ENCODE results near the gene TPGS1. TPM values are rescaled to one million over a fixed set of nuclear protein-coding genes. Genes with fewer than 3 reads are reported as not detected.

The TPGS1 gene, protein sequence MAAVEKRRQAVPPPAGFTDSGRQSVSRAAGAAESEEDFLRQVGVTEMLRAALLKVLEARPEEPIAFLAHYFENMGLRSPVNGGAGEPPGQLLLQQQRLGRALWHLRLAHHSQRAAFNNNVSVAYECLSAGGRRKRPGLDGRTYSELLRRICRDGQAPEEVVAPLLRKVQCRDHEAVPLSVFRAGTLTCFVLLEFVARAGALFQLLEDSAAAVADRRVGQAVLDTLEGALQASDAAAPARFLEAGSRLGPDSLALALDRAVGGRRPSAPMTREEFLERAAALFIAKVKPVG
- total RNA-seq = 93.8 and 99.7 TPM in 2 replicates

GRCh38 chr19:507286-508203 lies at the start of gene TPGS1:
Gene TPGS1 (plus strand): TSS chr19:507497. CDS start chr19:507507, 10 bp downstream.

DNA sequence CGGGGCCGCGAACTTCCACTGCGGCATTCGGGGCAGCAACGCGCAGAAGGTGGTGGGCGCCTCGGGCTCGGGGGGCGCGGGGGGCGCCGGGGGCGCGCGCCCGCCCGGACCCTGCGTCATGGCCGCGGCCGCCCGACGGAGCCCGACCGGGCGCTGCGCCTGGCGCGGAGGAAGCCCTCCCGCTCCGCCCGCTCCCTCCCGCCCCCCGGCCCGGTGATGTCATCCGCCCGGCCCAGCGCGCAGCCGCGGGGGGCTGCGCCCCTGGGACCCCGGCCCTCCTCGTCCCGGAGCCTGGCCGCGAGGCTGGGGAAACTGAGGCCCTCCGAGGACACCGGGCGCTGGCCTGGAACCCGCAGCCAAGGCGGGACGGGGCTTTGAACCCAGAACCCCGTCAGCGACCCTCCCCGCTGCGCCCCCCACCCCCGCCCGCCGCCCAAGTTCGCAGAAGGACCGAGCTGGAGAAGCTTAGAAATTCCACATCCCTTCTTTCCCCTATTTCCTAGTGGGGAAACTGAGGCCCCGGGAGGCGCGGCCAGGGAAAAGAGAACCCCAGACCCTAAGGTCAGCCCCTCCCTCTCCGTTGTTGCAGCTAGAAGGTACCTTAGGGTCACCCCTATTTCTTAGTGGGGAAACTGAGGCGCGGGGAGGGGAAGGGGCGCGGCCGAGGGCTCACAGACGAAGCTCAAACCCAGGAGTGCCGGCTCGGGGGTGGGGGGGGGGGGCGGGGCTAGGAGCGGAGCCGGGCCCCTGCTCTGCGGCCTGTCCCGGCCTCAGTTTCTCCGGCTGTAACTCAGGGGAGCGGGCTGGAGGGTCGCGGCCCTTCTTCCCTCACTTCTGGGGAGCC lies 46.2 kb upstream of the TPGS1 start, which contains the start of gene SHC2:
SHC2 (minus strand) TSS at position 157 of the 844 bp plus-strand sequence; CDS start at position 120, 37 bp downstream.

GRCh38 chr19:496112-496665 lies 11.1 kb upstream of the TPGS1 start, which contains the start of gene MADCAM1:
Gene MADCAM1 (plus strand): TSS chr19:496486. CDS start chr19:496500, 14 bp downstream.

DNA sequence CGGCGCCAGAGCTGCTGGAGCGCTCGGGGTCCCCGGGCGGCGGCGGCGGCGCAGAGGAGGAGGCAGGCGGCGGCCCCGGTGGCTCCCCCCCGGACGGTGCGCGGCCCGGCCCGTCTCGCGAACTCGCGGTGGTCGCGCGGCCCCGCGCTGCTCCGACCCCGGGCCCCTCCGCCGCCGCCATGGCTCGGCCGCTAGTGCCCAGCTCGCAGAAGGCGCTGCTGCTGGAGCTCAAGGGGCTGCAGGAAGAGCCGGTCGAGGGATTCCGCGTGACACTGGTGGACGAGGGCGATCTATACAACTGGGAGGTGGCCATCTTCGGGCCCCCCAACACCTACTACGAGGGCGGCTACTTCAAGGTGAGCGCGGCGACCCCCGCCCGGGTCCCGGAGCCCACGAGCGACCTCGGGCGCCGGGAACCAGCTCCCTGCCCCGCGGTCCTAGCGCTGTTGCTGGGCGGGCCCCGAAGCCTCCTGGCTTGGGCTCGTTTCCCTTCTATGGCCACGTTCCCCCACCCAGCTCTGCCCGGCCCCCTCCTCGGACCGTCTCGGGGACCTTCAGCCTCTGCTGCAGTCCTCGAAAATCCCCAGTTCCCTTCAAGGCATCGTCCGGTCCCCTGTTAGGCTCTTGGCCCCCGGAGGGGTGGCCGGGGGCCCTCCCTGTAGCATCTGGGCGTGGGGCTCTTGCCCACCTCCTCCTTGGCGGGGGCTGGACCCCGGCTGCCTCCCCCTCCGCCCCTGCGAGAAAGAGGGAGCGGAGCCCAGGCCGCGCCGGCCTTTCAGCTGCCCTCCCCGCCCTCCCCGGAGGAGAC lies 24.7 kb downstream of the TPGS1 start, which contains the start of gene CDC34:
CDC34 (plus strand) TSS at position 8 of the 808 bp plus-strand sequence; CDS start at position 180, 172 bp downstream.

GRCh38 chr19:543910-544608 lies 36.8 kb downstream of the TPGS1 start, which contains the start of gene GZMM:
Gene GZMM (plus strand): TSS chr19:544053. CDS start chr19:544072, 19 bp downstream.

Other genes starting within 250 kb of the TPGS1 start
- gene PLPP2, start 216.1 kb upstream of the TPGS1 start, total RNA-seq = 2.6 and 18.8 TPM in 2 replicates
- gene MIER2, start 162.7 kb upstream of the TPGS1 start, total RNA-seq = 8.0 and 10.2 TPM in 2 replicates
- gene C2CD4C, start 98.3 kb upstream of the TPGS1 start, total RNA-seq = 0.26 TPM in 1 of 2 replicates, not detected in the other
- gene SHC2, start 46.5 kb upstream of the TPGS1 start, total RNA-seq = 5.5 and 11.6 TPM in 2 replicates
- gene MADCAM1, start 11.0 kb upstream of the TPGS1 start, total RNA-seq = not detected in 2 replicates
- 109 and 112 TPM in 2 replicates for gene CDC34, start 24.3 kb downstream of the TPGS1 start, total RNA-seq
- gene GZMM, start 36.6 kb downstream of the TPGS1 start, total RNA-seq = 0.23 TPM in 1 of 2 replicates, not detected in the other
- 809 and 860 TPM in 2 replicates for gene BSG, start 65.1 kb downstream of the TPGS1 start, total RNA-seq
- 3.9 and 4.6 TPM in 2 replicates for gene HCN2, start 82.4 kb downstream of the TPGS1 start, total RNA-seq
- 18.2 and 21.0 TPM in 2 replicates for gene POLRMT, start 126.0 kb downstream of the TPGS1 start, total RNA-seq
- 0.26 TPM in 1 of 2 replicates, not detected in the other for gene FGF22, start 132.4 kb downstream of the TPGS1 start, total RNA-seq
- 45.9 and 58.9 TPM in 2 replicates for gene RNF126, start 155.7 kb downstream of the TPGS1 start, total RNA-seq
- gene FSTL3, start 168.9 kb downstream of the TPGS1 start, total RNA-seq = 280 and 441 TPM in 2 replicates
- not detected in 2 replicates for gene PRSS57, start 188.0 kb downstream of the TPGS1 start, total RNA-seq
- gene PALM, start 201.4 kb downstream of the TPGS1 start, total RNA-seq = 140 and 141 TPM in 2 replicates
- not detected in 2 replicates for gene MISP, start 243.6 kb downstream of the TPGS1 start, total RNA-seq

Measured in pericardium fibroblast (primary cell).